ENCODE results near the gene PURA. TPM values are rescaled to one million over a fixed set of nuclear protein-coding genes. Genes with fewer than 3 reads are reported as not detected.
"Not testable (repeated sequence)": the region's sequence is repeated elsewhere in the genome, so short reads cannot be mapped to it uniquely, and the experiment has no call there.

Gene PURA
- total RNA-seq, 1 donor from 2014 or later, result 30.7 TPM

DNA sequence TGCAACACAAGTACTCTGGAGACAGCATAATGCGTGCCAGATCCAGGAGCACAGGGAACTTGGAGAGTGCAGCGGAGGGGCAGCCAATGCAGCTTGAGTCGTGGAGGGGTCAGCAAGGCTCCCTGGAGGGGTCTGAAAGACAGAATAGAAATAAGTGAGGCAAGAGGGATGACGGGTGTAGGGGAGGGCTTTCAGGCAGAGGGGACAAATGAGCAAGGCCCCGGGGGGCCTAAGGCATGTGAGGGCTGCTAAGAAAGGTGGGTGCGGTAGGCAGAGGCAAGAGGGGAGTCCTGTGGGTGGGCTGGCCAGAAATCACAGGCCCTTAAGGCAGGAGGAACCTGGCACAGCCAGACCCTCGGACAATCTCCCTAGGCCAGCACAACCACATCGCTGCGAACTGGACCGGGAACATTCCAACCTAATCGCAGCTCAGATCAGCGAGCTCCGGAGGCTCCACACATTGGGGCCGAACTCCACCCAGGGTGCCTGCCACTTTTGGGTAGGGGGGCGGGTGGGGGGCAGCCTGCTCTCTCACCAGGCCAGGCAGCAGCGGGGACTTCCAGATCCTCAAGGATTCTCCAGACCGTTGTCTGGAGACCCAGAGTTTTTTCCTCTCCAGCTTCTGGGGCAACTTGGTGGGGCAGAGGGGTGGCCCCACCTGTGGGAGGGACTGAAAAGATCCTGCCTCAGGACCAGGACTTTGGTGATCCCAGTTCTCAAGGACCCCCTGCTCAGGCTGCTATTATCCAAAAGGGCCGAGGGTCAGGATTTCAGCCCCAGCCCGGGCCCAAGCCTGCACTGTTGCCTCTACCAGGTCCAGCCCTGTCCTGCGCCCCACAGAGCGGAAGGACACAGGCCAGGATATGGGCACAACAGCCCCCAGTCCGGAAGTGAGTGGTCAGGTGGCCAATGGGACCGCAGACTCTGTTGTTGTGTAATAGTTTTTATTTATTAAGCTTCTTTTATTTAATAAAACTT lies 38.4 kb downstream of the PURA start:
- no peak for DNase-seq (ENCODE audit: low spot score)
- intact Hi-C loops (cut with DNase I), result no loop called here

- intact Hi-C loops (cut with DNase I), result no loop called here
- DNase-seq (ENCODE audit: low spot score), result no peak
These were observed 39.3 kb downstream of the PURA start for GRCh38 chr5:140153255-140153654.

GRCh38 chr5:140153905-140154304 lies 40.0 kb downstream of the PURA start:
- intact Hi-C loops (cut with DNase I), result no loop called here
- no peak for DNase-seq (ENCODE audit: low spot score)

GRCh38 chr5:140154710-140155381 lies 40.9 kb downstream of the PURA start:
- intact Hi-C loops (cut with DNase I), result loop anchor here (5.0 kb wide), 1 partner anchor 293 kb away; no protein-coding TSS in a partner anchor
- not testable (repeated sequence) for DNase-seq (ENCODE audit: low spot score)

DNA sequence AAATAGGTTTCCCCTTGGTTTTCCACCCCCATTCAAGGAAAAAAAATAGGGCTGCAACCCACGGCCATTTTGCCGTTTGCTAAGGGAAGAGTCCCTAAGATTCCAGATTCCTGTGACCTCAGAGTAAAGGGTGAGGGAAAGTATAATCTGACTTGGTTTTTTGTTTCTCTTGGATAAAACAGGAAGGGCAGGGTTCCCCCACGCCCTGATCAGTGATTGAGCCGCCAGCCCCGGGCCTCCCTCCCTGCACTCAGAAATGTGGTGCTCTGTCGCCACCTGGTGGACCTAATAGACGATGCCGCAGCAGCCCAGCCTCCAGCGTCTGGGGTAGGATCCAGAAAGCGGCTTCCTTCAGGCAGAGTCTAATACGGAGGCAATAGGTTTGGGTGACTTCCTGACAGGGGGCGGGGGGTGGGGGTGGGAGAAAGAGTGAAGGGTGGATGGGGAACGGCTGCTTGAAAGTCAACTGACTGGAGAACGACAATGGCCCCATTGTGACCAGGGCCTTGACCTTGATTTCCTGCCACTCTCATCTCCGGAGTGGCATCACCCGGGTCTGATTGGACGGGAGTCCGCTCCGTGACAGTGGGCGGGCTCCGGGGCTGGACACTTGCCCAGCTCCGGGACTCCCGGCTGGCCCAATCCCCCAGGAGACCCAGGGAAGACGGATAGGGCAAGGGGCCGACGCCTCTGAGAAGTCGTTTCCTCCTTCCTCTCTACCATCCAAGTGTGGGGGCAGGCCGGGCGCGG lies 43.3 kb downstream of the PURA start:
- intact Hi-C loops (cut with DNase I), result loop anchor here (1.0 to 5.0 kb wide), 3 partner anchors 85 to 370 kb away; no protein-coding TSS in a partner anchor
- DNase-seq (ENCODE audit: low spot score), result peak; percentile 96

- intact Hi-C loops (cut with DNase I), result loop anchor here (5.0 kb wide), 1 partner anchor 297 kb away; no protein-coding TSS in a partner anchor
- no peak for DNase-seq (ENCODE audit: low spot score)
These were observed 45.4 kb downstream of the PURA start for GRCh38 chr5:140159014-140159927.

DNA sequence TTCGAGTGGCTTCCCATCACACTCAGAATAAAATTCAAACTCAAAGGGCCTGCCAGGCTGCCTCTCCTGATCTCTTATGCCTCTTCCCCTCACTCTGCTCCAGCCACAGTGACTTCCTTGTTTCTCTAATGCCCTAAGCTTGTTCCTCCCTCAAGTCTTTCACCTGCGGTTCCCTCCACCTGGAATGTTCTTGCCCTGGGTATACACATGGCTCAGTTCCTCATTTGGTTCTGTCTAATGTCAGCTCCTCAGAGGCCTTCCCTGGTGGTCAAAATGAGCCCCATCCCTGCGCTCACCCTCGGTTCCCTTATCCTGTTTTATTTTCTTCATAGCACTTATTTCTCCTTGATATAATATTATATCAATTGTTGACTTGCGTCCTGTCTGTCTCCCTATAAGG lies 48.4 kb downstream of the PURA start:
- DNase-seq (ENCODE audit: low spot score), result no peak
- intact Hi-C loops (cut with DNase I), result no loop called here

GRCh38 chr5:140162781-140163180 lies 48.9 kb downstream of the PURA start:
- no peak for DNase-seq (ENCODE audit: low spot score)
- intact Hi-C loops (cut with DNase I), result no loop called here

GRCh38 chr5:140165101-140165922 lies 51.4 kb downstream of the PURA start:
- DNase-seq (ENCODE audit: low spot score), result no peak
- intact Hi-C loops (cut with DNase I), result no loop called here

GRCh38 chr5:140165923-140166270 lies 52.0 kb downstream of the PURA start:
- DNase-seq (ENCODE audit: low spot score), result no peak
- intact Hi-C loops (cut with DNase I), result no loop called here

- intact Hi-C loops (cut with DNase I), result no loop called here
These were observed 53.0 kb downstream of the PURA start for GRCh38 chr5:140166911-140167310.

GRCh38 chr5:140168371-140168770 lies 54.5 kb downstream of the PURA start:
- no peak for DNase-seq (ENCODE audit: low spot score)
- intact Hi-C loops (cut with DNase I), result no loop called here

More at GRCh38 chr5:140166911-140167310, 53.0 kb downstream of the PURA start:
- no peak for DNase-seq (ENCODE audit: low spot score)

DNA sequence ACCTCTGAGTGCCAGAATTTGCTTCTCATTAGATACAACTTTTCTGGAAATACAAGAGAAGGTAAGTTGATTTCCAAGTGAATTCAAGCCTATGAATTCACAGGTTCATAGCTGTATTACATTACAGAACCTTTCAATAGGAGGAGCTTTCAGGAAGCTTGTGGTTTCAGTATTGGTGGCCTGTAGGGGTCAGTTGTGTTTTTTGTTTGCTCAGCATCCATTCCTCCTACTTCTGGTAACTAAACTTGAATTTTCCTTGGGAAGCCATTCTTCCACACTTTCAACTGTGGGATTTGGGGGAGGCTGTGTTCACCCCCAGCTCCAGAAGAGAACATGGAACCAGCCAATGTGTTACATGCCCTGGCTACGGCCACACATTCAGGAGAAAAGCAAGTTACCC lies 55.5 kb downstream of the PURA start:
- intact Hi-C loops (cut with DNase I), result no loop called here
- DNase-seq (ENCODE audit: low spot score), result no peak

DNA sequence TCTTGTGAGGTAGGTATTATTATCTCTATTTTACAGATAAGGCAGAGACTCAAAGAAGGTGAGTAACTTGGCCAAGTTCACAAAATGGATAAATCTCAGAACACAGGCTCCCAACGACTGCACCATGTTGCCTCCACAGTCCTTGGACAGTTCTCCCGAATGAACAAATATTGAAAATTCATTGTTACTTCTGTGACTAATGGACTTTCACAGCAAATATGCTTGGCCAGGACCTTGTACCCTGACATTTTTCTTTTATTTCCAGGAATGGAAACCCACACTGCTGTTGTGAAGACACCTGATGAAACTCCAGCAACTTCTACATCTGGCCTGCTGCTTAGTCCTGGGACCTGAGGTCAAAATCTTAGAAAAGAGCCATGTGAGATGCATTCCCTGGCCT lies 58.6 kb downstream of the PURA start:
- intact Hi-C loops (cut with DNase I), result no loop called here
- no peak for DNase-seq (ENCODE audit: low spot score)

DNA sequence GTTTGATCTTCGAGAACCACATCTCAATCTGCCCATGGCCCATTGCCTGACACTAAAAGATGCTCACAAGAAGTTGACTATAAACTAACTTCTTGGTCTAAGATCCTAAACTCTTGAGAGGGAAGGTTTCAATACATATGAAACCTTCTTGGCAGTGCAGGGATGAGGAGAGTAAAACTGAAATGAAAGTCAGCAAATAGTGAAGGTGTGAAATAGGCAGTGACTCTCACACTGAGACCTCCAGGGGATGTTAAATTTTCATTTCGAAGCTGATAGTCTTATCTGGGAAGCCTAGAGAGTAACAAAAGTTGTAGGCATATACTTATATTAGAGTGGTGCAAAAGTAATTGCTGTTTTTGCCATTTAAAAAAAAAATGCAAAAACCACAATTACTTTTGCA lies 60.1 kb downstream of the PURA start:
- intact Hi-C loops (cut with DNase I), result no loop called here

DNA sequence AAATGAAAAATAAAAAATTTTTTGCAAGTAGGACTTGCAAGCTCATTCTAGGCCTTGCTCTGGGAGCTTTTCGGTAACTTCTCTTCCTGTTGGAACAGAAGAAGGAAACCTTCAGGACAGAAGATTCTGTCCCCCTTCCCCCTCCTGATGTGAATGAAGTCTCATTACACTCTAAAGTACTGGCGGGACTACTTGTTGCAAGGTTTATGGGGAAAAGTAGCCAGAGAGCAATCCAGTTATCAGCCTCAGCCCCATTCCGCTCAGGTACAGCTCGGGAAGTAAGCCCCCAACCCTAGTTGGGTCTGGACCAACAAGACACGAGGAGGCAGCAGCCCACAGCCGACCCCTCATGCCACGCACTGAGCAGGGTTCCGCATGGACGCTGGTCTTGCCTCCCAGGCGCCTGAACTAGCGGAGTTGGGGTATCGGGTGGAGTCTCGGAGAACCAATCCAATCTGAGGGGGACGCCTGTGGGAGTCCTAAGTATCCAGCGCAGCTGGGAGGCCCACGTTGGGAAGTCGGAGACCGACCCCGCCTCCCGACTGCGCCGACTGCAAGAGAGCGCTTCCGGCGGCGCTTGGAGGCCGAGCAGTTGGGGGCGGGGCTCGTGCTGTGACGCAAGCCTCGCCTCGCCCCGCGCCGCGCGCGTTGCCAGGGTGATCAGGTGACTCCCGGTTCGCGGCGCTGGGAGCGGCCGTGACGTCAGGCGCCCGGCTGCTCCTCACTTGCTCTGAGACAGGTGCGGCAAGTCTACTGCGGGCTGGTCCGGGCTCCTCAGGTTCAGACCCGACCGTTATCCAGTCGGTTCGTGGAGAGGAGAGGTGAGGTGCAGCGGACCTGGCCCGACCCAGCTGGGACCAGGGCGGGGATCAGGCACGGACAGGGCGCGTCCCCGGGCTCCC lies 60.8 kb downstream of the PURA start, which contains the start of gene CYSTM1:
Gene CYSTM1, plus strand, starts transcription at position 724 of the 902 bp plus-strand sequence. CDS start 19,278 bp downstream, outside the sequence.
- intact Hi-C loops (cut with DNase I), result loop anchor here (5.0 kb wide), 1 partner anchor 173 kb away; the partner anchor contains the start of gene HBEGF
- DNase-seq (ENCODE audit: low spot score), result peak; percentile 99

More for the DNA sequence above, 60.1 kb downstream of the PURA start:
- no peak for DNase-seq (ENCODE audit: low spot score)
